ENCODE data around the gene ZMYND8.
"Not testable (repeated sequence)": the region's sequence is repeated elsewhere in the genome, so short reads cannot be mapped to it uniquely, and the experiment has no call there.

ZMYND8 gene

DNA sequence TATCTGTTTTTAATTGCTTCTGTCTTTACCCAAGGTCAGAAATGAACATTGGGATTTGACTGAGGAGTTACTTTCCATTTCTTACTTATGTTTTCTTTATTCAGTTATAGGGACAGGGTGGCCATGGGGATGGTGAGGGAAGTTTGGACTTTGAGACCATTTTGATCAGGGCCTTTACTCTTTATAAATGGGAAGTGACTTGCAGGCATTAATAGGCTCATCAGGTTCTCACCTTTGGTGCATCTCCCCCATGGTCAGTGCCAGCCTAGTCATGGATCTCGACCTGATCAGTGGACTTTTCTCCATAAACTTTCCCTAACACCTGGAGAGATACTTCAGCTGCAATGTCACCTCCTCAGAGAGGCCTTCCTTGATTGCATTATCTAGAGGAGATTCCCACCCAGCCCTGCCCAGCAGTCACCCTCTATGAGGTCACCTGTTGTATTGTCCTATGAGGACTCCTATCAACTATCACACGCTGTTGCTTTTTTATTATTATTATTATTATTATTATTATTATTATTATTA, 16.8 kb upstream of the ZMYND8 start:
- DNase-seq (ENCODE audit: insufficient read length, low spot score) (no peak), FAIRE-seq (no peak)

- no peak for DNase-seq (ENCODE audit: insufficient read length, low spot score)
- FAIRE-seq: no peak
Measured at GRCh38 chr20:47370850-47371782, 14.6 kb upstream of the ZMYND8 start.

GRCh38 chr20:47370214-47370613, 13.7 kb upstream of the ZMYND8 start:
- FAIRE-seq (no peak), DNase-seq (ENCODE audit: insufficient read length, low spot score) (no peak)

DNA sequence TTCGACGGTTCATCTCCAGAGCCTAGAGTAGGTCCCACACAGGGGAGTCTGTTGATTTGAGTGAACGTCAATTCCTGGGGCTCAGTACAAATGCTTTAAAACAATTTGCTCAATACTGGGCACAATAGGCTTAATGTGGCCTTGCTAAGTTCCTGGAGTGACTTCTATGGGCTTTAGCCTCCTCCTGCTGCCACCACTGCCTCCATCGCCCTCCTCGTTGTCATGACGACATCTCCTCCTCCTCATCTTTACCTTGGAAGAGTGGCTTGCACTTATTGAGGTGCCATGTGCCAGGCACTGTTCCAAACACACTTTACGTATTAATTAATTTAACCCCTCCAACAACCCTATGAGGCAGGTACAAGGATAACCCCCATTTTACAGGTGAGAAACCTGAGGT, 11.8 kb upstream of the ZMYND8 start:
- FAIRE-seq (no peak), DNase-seq (ENCODE audit: insufficient read length, low spot score) (no peak)

DNA sequence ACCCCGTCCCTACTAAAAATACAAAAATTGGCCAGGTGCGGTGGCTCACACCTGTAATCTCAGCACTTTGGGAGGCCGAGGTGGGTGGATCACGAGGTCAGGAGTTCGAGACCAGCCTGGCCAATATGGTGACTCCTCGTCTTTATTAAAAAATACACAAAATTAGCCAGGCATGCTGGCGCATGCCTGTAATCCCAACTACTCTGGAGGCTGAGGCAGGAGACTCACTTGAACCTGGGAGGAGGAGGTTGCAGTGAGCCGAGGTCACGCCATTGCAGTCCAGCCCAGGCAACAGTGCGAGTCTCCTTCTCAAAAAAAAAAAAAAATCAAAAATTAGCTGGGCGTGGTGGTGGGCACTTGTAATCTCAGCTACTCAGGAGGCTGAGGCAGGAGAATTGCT, 9.8 kb upstream of the ZMYND8 start:
- not testable (repeated sequence) for FAIRE-seq; DNase-seq (ENCODE audit: insufficient read length, low spot score)

DNA sequence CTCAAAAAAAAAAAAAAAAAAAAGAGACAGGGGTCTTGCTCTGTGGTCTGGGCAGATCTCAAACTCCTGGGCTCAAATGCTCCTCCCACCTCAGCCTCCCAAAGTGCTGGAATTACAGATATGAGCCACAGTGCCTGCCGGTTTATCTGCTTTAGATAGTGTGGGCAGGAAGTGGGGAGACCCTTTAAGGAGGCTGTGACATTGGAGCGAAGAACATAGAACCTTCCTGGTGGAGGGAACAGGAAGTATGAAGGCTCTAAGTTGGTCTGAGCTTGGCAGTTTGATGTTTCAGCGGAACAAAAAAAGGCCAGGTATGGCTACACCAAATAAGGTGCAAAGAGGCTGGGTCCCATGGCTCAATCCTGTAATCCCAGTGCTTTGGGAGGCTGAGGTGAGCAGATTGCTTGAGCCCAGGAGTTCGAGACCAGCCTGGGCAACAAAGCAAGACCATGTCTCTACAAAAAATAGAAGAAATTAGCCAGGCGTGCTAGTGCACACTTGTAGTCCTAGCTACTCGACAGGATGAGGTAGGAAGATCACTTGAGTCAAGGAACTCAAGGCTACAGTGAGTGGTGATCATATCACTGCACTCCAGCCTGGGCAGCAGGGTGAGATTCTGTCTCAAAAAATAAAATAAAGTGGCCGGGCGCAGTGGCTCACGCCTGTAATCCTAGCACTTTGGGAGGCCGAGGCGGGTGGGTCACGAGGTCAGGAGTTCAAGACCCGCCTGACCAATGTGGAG, 8.7 kb upstream of the ZMYND8 start:
- no peak for FAIRE-seq
- DNase-seq (ENCODE audit: insufficient read length, low spot score): no peak

DNA sequence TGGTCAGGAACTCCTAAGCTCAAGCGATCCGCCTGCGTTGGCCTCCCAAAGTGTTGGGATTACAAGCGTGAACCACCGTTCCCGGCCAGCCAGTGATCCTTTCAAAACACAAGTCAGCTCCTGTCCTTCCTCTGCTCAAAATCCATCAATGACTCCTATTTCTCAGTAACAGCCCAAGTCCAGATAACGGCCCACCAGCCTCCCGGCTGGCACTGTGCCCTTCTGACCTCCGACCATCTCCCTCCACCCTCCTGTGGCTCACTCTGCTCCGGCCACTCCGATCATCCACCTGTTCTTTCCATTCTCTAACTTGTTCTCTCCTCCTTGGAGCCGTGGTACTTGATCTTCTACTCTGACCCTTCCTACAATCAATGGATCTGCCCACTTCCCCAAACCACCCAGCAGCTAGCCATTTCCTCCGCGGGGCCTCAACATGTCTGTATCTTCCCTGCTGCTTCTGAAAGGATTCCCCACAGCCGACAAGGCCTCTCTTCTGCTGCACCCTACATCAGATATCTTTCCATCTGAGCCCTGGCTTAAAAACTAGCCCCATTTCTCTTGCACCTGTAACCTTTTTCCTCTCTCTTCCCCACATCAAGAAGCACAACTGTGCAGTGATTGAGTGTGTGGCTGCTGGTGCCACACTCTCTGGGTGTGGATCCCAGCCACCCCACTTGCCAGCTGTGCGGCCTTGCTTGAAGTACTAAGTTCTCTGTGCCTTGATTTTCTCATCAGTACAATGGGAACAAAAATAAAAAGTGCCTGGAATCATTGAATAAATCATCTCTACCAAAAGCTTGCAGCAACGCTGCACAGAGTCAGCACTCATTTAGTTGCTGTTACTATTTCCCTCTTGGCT, 6.1 kb upstream of the ZMYND8 start:
- DNase-seq (ENCODE audit: insufficient read length, low spot score) (no peak), FAIRE-seq (no peak)

DNA sequence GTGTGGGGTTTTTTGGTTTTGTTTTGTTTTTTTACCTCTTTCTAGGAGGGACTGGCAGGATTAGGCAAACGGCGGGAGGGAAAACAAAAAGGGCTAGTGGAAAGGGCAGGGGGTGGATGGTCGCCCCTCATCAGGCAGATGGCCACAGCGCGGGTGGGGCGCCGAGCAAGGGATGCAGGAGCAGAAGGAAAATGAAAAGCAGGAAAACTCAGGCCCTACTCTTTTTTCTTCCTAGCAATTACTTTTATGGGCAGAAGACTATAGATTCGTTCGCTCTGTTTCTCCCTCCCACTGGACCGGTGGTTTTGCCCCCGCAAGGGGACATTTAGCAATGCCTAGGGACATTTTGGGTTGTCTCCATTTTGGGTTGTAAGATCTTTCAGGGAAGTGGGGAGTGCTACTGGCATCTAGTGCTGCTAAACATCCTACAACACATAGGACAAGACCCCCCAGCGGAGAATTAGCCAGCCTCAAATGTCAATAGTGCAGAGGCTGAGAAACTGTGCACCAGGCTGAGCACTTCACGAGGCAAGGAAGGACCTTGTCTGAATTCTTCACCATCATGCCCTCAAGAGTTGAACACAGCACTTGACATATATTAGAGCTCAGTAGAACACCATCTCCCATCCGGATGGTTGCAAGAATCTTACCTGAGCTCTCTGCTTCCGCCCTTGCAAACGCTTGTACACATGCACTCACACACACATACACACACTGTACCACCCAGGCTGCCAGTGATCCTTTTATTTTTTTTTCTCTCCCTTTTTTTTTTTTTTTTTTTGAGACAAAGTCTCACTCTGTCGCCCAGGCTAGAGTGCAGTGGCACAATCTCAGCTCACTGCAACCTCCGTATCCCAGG, 4.8 kb upstream of the ZMYND8 start:
- no peak for DNase-seq (ENCODE audit: insufficient read length, low spot score)

GRCh38 chr20:47360297-47361056, 4.0 kb upstream of the ZMYND8 start:
- DNase-seq (ENCODE audit: insufficient read length, low spot score) (no peak), FAIRE-seq (peak; percentile 26)

More for the DNA sequence above, 4.8 kb upstream of the ZMYND8 start:
- FAIRE-seq: no peak

- FAIRE-seq: no peak
Measured at GRCh38 chr20:47359530-47360296, 3.2 kb upstream of the ZMYND8 start.

GRCh38 chr20:47358672-47359529, 2.4 kb upstream of the ZMYND8 start:
- FAIRE-seq (no peak), DNase-seq (ENCODE audit: insufficient read length, low spot score) (no peak)

More at GRCh38 chr20:47359530-47360296, 3.2 kb upstream of the ZMYND8 start:
- no peak for DNase-seq (ENCODE audit: insufficient read length, low spot score)

DNA sequence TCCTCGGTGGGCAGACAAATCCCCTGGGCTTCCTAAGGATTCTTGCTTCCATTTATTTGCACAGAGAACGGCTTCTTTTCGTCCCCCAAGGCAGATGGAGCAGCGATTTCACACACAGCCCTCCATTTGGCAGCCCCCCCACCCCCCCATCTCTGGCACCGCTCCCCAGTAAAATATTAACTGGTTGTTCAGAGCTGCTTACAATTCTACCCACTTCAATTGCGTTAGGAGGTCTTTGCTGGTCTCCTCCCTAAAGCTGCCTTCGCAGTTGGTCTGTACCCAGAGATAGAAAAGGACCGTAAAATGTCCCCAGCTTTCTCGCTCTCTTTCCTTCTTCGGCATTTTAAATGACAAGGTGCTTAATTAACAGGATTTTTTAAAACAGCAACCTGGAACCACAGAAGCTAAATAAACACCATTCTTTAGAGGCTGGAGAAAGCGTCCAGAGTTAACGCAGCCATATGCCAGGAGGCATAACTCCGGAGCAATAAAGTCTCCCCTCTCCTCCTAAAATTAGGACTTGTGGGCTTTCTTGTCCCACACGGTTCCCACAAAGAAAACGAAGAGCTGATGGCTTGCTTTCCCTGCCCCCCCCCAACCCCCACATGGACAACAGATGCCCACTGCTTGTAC, 1.7 kb upstream of the ZMYND8 start:
- DNase-seq (ENCODE audit: insufficient read length, low spot score) (no peak), FAIRE-seq (no peak)

DNA sequence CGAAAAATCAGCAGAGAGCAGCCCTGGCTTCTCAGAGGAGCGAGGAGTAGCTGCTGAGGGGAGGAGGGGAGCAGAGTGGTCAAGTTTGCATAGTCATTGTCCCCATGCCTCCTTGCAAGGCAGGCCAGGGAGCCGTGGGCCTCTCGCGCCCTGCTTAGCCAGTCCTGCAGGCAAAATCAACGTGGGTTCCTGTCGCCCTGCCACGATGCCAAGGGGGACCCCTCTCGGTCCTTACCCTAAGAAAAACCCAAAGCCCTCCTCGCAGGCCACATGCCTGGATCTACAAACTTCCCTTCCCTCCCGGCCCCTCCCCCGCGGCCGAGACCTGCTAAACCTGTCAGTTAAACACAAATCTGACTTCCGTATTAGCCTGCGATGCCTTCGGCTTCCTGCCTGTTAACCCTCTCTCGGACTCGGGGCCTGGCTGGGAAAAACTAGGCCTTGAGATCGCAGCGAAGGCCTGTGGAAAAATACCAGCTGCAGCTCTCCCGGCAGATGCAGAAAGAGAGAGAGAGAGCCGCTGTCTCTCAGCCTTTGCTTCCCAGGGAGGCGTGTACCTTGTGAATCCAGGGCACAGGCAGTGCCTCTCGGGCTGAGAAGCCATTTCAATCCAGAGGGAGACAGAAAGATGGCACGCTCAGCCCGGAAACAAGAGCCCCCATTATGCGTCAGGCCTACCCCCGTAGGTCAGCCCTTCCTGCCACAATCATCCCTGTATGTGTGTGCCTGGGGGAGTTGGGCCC, 968 bp upstream of the ZMYND8 start:
- peak; percentile 77 for FAIRE-seq
- DNase-seq (ENCODE audit: insufficient read length, low spot score): peak; percentile 25

GRCh38 chr20:47356220-47356525, 326 bp downstream of the ZMYND8 start:
- FAIRE-seq: no peak
- no peak for DNase-seq (ENCODE audit: insufficient read length, low spot score)

DNA sequence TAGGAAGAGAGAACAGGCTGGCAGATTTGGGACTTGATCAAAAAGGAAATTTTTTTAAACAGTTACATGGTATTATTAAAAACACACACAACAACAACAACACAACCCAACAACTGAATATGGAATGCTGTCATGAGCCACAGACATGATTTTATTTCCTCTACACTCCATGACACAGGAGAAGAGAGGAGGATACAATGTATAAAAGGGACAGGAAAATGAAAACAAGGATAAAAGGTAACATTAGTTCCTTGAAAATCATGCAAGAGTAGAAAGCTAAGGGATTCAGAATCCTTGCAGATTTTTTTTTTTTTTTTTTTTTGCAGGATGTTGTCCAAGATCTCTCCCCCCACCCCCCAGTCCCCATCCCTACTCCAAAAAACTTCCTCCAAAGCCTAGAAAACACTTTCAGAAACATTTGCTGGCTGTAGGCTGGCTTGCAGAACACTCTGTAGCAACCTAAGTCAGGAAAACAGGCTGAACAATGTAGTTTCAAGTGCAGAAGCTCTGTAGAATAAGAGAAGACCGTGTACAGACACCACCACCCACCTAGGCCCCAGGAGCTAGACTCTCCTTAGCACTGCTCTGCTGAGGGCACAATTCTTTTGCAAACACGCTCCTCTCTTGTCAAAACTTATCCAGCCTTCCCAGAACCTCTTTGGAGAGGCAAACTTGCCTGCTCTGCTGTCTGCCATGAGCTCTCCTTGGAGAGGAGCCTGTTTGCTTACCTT, 845 bp downstream of the ZMYND8 start:
- no peak for DNase-seq (ENCODE audit: insufficient read length, low spot score)
- FAIRE-seq: no peak
